Jurkat, Clone E6-1 (cell line): ENCODE results near the gene GPN2.
"Not testable (repeated sequence)": the region's sequence is repeated elsewhere in the genome, so short reads cannot be mapped to it uniquely, and the experiment has no call there.

ENCODE experiments used
- DNase-seq: peaks from one replicate; pipeline ENCODE4 v3.0.0-alpha.2; 2011; ENCODE audit warnings: low read depth, low spot score
- H3K4me3 ChIP-seq: 2 replicates; pipeline ENCODE4 v1.5.1; 2011; ENCODE audit warnings: mild to moderate bottlenecking, low read length, control low read depth, moderate library complexity

Gene GPN2

GRCh38 chr1:26839339-26839722 is 50.8 kb downstream of the GPN2 start:
- no peak for DNase-seq
- no peak overlapping the region for H3K4me3 ChIP-seq

GRCh38 chr1:26838474-26839338 is 51.4 kb downstream of the GPN2 start:
- H3K4me3 ChIP-seq: no peak overlapping the region
- no peak for DNase-seq

GRCh38 chr1:26837665-26838064 is 52.4 kb downstream of the GPN2 start:
- H3K4me3 ChIP-seq, DNase-seq: not testable (repeated sequence)

GRCh38 chr1:26833432-26834405 is 56.4 kb downstream of the GPN2 start:
- H3K4me3 ChIP-seq: peak overlapping the region; percentile 13; the same call in 1 of the 2 replicates
- DNase-seq: peak; percentile 94

GRCh38 chr1:26832249-26832960 is 57.7 kb downstream of the GPN2 start:
- DNase-seq: no peak
- H3K4me3 ChIP-seq: no peak overlapping the region

GRCh38 chr1:26831546-26832248 is 58.4 kb downstream of the GPN2 start:
- no peak for DNase-seq
- no peak overlapping the region for H3K4me3 ChIP-seq

- H3K4me3 ChIP-seq: no peak overlapping the region
- no peak for DNase-seq
Measured at GRCh38 chr1:26831059-26831458, 59.0 kb downstream of the GPN2 start.

GRCh38 chr1:26829184-26829911 is 60.7 kb downstream of the GPN2 start:
- no peak overlapping the region for H3K4me3 ChIP-seq
- no peak for DNase-seq

- no peak overlapping the region for H3K4me3 ChIP-seq
- DNase-seq: no peak
Measured at GRCh38 chr1:26828411-26828991, 61.6 kb downstream of the GPN2 start.

- H3K4me3 ChIP-seq: peak overlapping the region; percentile 70
- no peak for DNase-seq
Measured at GRCh38 chr1:26827663-26828062, 62.4 kb downstream of the GPN2 start.

- no peak for DNase-seq
- H3K4me3 ChIP-seq: peak overlapping the region; percentile 70
Measured at GRCh38 chr1:26827106-26827604, 62.9 kb downstream of the GPN2 start.

GRCh38 chr1:26826261-26827105 is 63.6 kb downstream of the GPN2 start, which contains the start of gene ZDHHC18:
ZDHHC18 (plus strand) TSS chr1:26826688; CDS start chr1:26826805, 117 bp downstream.
- peak within 1 kb of the TSS; percentile 70 for H3K4me3 ChIP-seq
- peak; percentile 28 for DNase-seq
